Thyroid gland (tissue), 4 donors: ENCODE data around the gene CD274. TPM values are rescaled to one million over a fixed set of nuclear protein-coding genes. Genes with fewer than 3 reads are reported as not detected.
"Not testable (repeated sequence)": the region's sequence is repeated elsewhere in the genome, so short reads cannot be mapped to it uniquely, and the experiment has no call there.

Source experiments
- DNase-seq, 2 donors: peaks; one replicate each; pipeline ENCODE4 v3.0.0-alpha.2; 2019
- H3K27ac ChIP-seq, 3 donors: fragments of 200-600 bp; sonication (generic); 1 replicate in 2 of 3; 2 replicates in 1 of 3; pipeline ENCODE4 v1.5.1; 2016 to 2019; ENCODE audit warnings: mild to moderate bottlenecking in 1 of 3, moderate library complexity in 1 of 3
- H3K27me3 ChIP-seq: fragments of 200-600 bp; sonication (generic); one replicate; pipeline ENCODE4 v1.5.1; 2019
- H3K36me3 ChIP-seq, 2 donors: fragments of 200-600 bp; sonication (generic); one replicate each; pipeline ENCODE4 v1.5.1; 2016 to 2019
- H3K4me1 ChIP-seq, 2 donors: fragments of 200-600 bp; sonication (generic); one replicate each; pipeline ENCODE4 v1.5.1; 2017 to 2019
- H3K4me3 ChIP-seq, 3 donors: fragments of 200-600 bp; sonication (generic); replicated peaks in 1 of 3; 1 replicate in 2 of 3; 2 replicates in 1 of 3; pipeline ENCODE4 v1.5.1; 2016; ENCODE audit warnings: mild to moderate bottlenecking in 1 of 3
- H3K9me3 ChIP-seq: fragments of 200-600 bp; sonication (generic); one replicate; pipeline ENCODE4 v1.5.1; 2017
- CTCF ChIP-seq, 6 experiments: fragments of 200-600 bp in 3 of 6; fragments of 450-650 bp in 3 of 6; sonication (generic) in 3 of 6; IDR thresholded peaks; one replicate each; pipeline ENCODE4 v1.5.1; 2016 to 2019; ENCODE audit warnings: antibody characterized with exemption in 6 of 6, mild to moderate bottlenecking in 2 of 6, inconsistent platforms in 1 of 6, moderate library complexity in 1 of 6
- POLR2A ChIP-seq, 2 donors: fragments of 450-650 bp; IDR thresholded peaks; one replicate each; pipeline ENCODE4 v1.6.1; 2017; ENCODE audit warnings: antibody characterized with exemption in 2 of 2, mild to moderate bottlenecking in 2 of 2, moderate library complexity in 1 of 2
- WGBS, 2 donors: methylation state at CpG; one replicate each; pipeline ENCODE4 v1.1.5; 2017; 5-methylcytosine and 5-hydroxymethylcytosine counted together
- intact Hi-C: fragments of 100-400 bp; cut with DNase I; formaldehyde crosslinking; loops from one replicate; pipeline ENCODE4 v1.15.1; 2023
- total RNA-seq, 4 donors: library from RNA; depleted of rRNA; stranded (reverse); fragments of >200 nt; gene quantifications; one replicate each; pipeline ENCODE4 v1.2.3, GENCODE V29; 2016

CD274 gene
- total RNA-seq, 4 donors from 2014 or later: 3.0 to 6.5 (median 4.9) TPM

- Histone ChIP-seq H3K27me3 (no peaks in the 10 kb centered on the region), H3K4me3 (no peak overlapping the region), H3K27ac (no peak overlapping the region), H3K9me3 (no peaks in the 10 kb centered on the region), H3K36me3 (no peaks in the 10 kb centered on the region), H3K4me1 (no peaks in the 10 kb centered on the region)
- TF ChIP-seq CTCF (IDR thresholded peaks at IDR 0.05) (no peak), POLR2A (IDR thresholded peaks at IDR 0.05) (no peak)
- WGBS, 2 donors: 100% methylated on average over 1 of the region's 1 CpG
- intact Hi-C loops: no loop called here
- DNase-seq: no peak
Measured at GRCh38 chr9:5492965-5493678, 42.8 kb downstream of the CD274 start.

- DNase-seq: no peak
- no peaks in the 10 kb centered on the region for H3K27me3 ChIP-seq
- H3K4me3 ChIP-seq: no peak overlapping the region
- TF ChIP-seq POLR2A (IDR thresholded peaks at IDR 0.05) (no peak), CTCF (IDR thresholded peaks at IDR 0.05) (no peak)
- H3K4me1 ChIP-seq: no peaks in the 10 kb centered on the region
- no peaks in the 10 kb centered on the region for H3K9me3 ChIP-seq
- H3K27ac ChIP-seq: no peak overlapping the region
- intact Hi-C loops: no loop called here
- no peaks in the 10 kb centered on the region for H3K36me3 ChIP-seq
- WGBS, 2 donors: 80 to 81% methylated on average over 8 of the region's 8 CpGs
Measured at GRCh38 chr9:5493679-5494511, 43.6 kb downstream of the CD274 start.

GRCh38 chr9:5494765-5495164 is 44.4 kb downstream of the CD274 start:
- H3K36me3 ChIP-seq, H3K27ac ChIP-seq, H3K4me1 ChIP-seq, DNase-seq, H3K4me3 ChIP-seq, H3K9me3 ChIP-seq, H3K27me3 ChIP-seq, intact Hi-C loops: not testable (repeated sequence)
- 86 to 92% methylated on average over 3 of the region's 3 CpGs for WGBS, 2 donors

GRCh38 chr9:5499157-5499556 is 48.8 kb downstream of the CD274 start:
- Histone ChIP-seq H3K27ac (no peak overlapping the region), H3K27me3 (no peaks in the 10 kb centered on the region), H3K4me1 (peaks cover 0 to 12% of the 10 kb centered on the region in 2 donors), H3K36me3 (no peaks in the 10 kb centered on the region), H3K4me3 (no peak overlapping the region), H3K9me3 (no peaks in the 10 kb centered on the region)
- TF ChIP-seq CTCF (IDR thresholded peaks at IDR 0.05) (no peak), POLR2A (IDR thresholded peaks at IDR 0.05) (no peak)
- no peak for DNase-seq
- WGBS, 2 donors: 100% methylated on average over 1 of the region's 1 CpG
- intact Hi-C loops: no loop called here

- Histone ChIP-seq H3K36me3 (no peaks in the 10 kb centered on the region), H3K4me1 (peaks cover 0 to 12% of the 10 kb centered on the region in 2 donors), H3K9me3 (no peaks in the 10 kb centered on the region), H3K27me3 (no peaks in the 10 kb centered on the region), H3K27ac (peak overlapping the region in 1 of 3 donors; percentile 12), H3K4me3 (no peak overlapping the region)
- intact Hi-C loops: no loop called here
- TF ChIP-seq CTCF (IDR thresholded peaks at IDR 0.05) (no peak), POLR2A (IDR thresholded peaks at IDR 0.05) (no peak)
- WGBS, 2 donors: 69 to 71% methylated on average over 4 of the region's 4 CpGs
- DNase-seq: no peak
Measured at GRCh38 chr9:5499889-5500398, 49.6 kb downstream of the CD274 start.
